H1 (cell line): ENCODE results near the gene PAN2. TPM values are rescaled to one million over a fixed set of nuclear protein-coding genes. Genes with fewer than 3 reads are reported as not detected.

Source experiments
- CTCF ChIA-PET: fragments of 300-600 bp; sonication (Branson Sonifier 250); formaldehyde crosslinking; loops from one replicate; lab custom pipeline; 2021; ENCODE audit not compliant: partially characterized antibody; lab: Charles Lee
- POLR2A ChIA-PET: fragments of 300-600 bp; sonication (Branson Sonifier 250); formaldehyde crosslinking; loops from one replicate; lab custom pipeline; 2021; ENCODE audit warnings: inconsistent platforms; ENCODE audit not compliant: partially characterized antibody; lab: Charles Lee
- DNase-seq, 2 experiments: peaks; one replicate each; pipeline versions ENCODE4 v3.0.0 to v3.0.0-alpha.2; 2010 to 2022; ENCODE audit warnings: low spot score in 2 of 2, low read depth in 1 of 2, mixed read lengths in 1 of 2
- FAIRE-seq: peaks from 2 replicates; lab custom pipeline; 2011; peaks lifted over from hg19 to GRCh38; lab: Jason Lieb, UNC
- H2AFZ ChIP-seq: 2 replicates; pipeline ENCODE4 v1.8.1; 2012; ENCODE audit warnings: low read length, inconsistent platforms
- H2AK5ac ChIP-seq: 2 replicates; pipeline ENCODE4 v1.6.1; 2013; ENCODE audit warnings: low read depth, low read length
- H2BK120ac ChIP-seq: replicated peaks from 2 replicates; pipeline ENCODE3; 2013; ENCODE audit warnings: low read depth, low read length, inconsistent platforms
- H2BK12ac ChIP-seq: 2 replicates; pipeline ENCODE4 v1.6.1; 2013; ENCODE audit warnings: low read depth, low read length
- H2BK15ac ChIP-seq: 2 replicates; pipeline ENCODE4 v1.6.1; 2013; ENCODE audit warnings: low read length
- H2BK20ac ChIP-seq: 2 replicates; pipeline ENCODE4 v1.6.1; 2013; ENCODE audit warnings: low read length
- H2BK5ac ChIP-seq: 2 replicates; pipeline ENCODE4 v1.6.1; 2013; ENCODE audit warnings: low read depth, low read length
- H3K14ac ChIP-seq: 2 replicates; pipeline ENCODE4 v1.6.1; 2013; ENCODE audit warnings: inconsistent platforms; ENCODE audit not compliant: insufficient read length
- H3K18ac ChIP-seq: 2 replicates; pipeline ENCODE4 v1.6.1; 2013; ENCODE audit warnings: low read length; ENCODE audit errors: extremely low read depth
- H3K23ac ChIP-seq: 2 replicates; pipeline ENCODE4 v1.6.1; 2013; ENCODE audit warnings: inconsistent platforms; ENCODE audit not compliant: insufficient read length
- H3K23me2 ChIP-seq: 2 replicates; pipeline ENCODE4 v1.6.1; 2013; ENCODE audit warnings: low read depth, low read length
- H3K27ac ChIP-seq: 2 replicates; pipeline ENCODE4 v1.6.1; 2011; ENCODE audit warnings: low read depth, low read length, inconsistent platforms
- H3K27me3 ChIP-seq, 4 experiments: replicated peaks in 1 of 4; 1 replicate in 1 of 4; 2 replicates in 3 of 4; pipeline versions ENCODE4 v1.6.1 to v1.8.1; 2011 to 2013; ENCODE audit warnings: low read length in 3 of 4, mild to moderate bottlenecking in 3 of 4, inconsistent platforms in 2 of 4, mixed read lengths in 2 of 4, moderate library complexity in 1 of 4; ENCODE audit not compliant: control insufficient read depth in 3 of 4, insufficient read depth in 3 of 4; ENCODE audit errors: extremely low read depth in 1 of 4
- H3K36me3 ChIP-seq, 4 experiments: 2 replicates each; pipeline versions ENCODE4 v1.6.1 to v1.8.1; 2011 to 2013; ENCODE audit warnings: mild to moderate bottlenecking in 4 of 4, low read length in 3 of 4, moderate library complexity in 2 of 4, control low read depth in 1 of 4, inconsistent platforms in 1 of 4; ENCODE audit not compliant: insufficient read depth in 4 of 4, control insufficient read depth in 2 of 4
- H3K4ac ChIP-seq: replicated peaks from 2 replicates; pipeline ENCODE3; 2013; ENCODE audit warnings: low read length, low read depth, mixed read lengths, inconsistent platforms; ENCODE audit not compliant: insufficient read length
- H3K4me1 ChIP-seq, 4 experiments: replicated peaks in 1 of 4; 1 replicate in 1 of 4; 2 replicates in 3 of 4; pipeline versions ENCODE4 v1.6.1 to v1.8.1; 2011 to 2013; ENCODE audit warnings: low read length in 3 of 4, inconsistent platforms in 2 of 4, mixed read lengths in 1 of 4; ENCODE audit not compliant: insufficient read depth in 4 of 4, control insufficient read depth in 3 of 4
- H3K4me2 ChIP-seq, 2 experiments: 2 replicates each; pipeline versions ENCODE4 v1.6.1 to v1.8.1; 2011 to 2013; ENCODE audit warnings: low read depth in 2 of 2, low read length in 2 of 2, control low read depth in 1 of 2, inconsistent platforms in 1 of 2, mild to moderate bottlenecking in 1 of 2; ENCODE audit not compliant: insufficient read depth in 1 of 2
- H3K4me3 ChIP-seq, 4 experiments: fragments of 200-600, 300-600 bp in 1 of 4; sonication (generic), shearing (Covaris generic), sonication (Bioruptor Twin) in 1 of 4; 2 replicates each; pipeline versions ENCODE4 v1.5.1 to v1.8.1; 2011 to 2016; ENCODE audit warnings: low read length in 4 of 4, low read depth in 3 of 4, control low read depth in 2 of 4, inconsistent platforms in 2 of 4, mild to moderate bottlenecking in 2 of 4, mixed read lengths in 1 of 4, moderate library complexity in 1 of 4; ENCODE audit not compliant: insufficient read depth in 2 of 4; ENCODE audit errors: extremely low read depth in 1 of 4
- H3K56ac ChIP-seq: replicated peaks from 2 replicates; pipeline ENCODE3; 2013; ENCODE audit warnings: low read depth, mild to moderate bottlenecking, mixed read lengths, low read length, inconsistent platforms; ENCODE audit not compliant: insufficient read length
- H3K79me1 ChIP-seq: 2 replicates; pipeline ENCODE4 v1.6.1; 2013; ENCODE audit warnings: low read depth, low read length, control low read depth
- H3K79me2 ChIP-seq, 2 experiments: 2 replicates each; pipeline versions ENCODE4 v1.6.1 to v1.8.1; 2012 to 2013; ENCODE audit warnings: low read length in 2 of 2, mild to moderate bottlenecking in 2 of 2, inconsistent platforms in 1 of 2; ENCODE audit not compliant: insufficient read depth in 2 of 2, control insufficient read depth in 1 of 2
- H3K9ac ChIP-seq, 4 experiments: replicated peaks in 1 of 4; 1 replicate in 1 of 4; 2 replicates in 3 of 4; pipeline versions ENCODE4 v1.6.1 to v1.8.1; 2011 to 2013; ENCODE audit warnings: low read depth in 3 of 4, low read length in 3 of 4, control low read depth in 2 of 4, mild to moderate bottlenecking in 2 of 4, moderate library complexity in 2 of 4, inconsistent platforms in 1 of 4; ENCODE audit errors: extremely low read depth in 1 of 4
- H3K9me3 ChIP-seq, 2 experiments: 2 replicates each; pipeline versions ENCODE4 v1.6.1 to v1.8.1; 2012 to 2013; ENCODE audit warnings: mild to moderate bottlenecking in 2 of 2, moderate library complexity in 2 of 2, control low read depth in 1 of 2, inconsistent platforms in 1 of 2, low read depth in 1 of 2, low read length in 1 of 2, mixed read lengths in 1 of 2; ENCODE audit not compliant: insufficient read depth in 2 of 2
- H4K20me1 ChIP-seq, 2 experiments: replicated peaks in 1 of 2; 2 replicates each; pipeline versions ENCODE3 to v1.8.1; 2011 to 2013; ENCODE audit warnings: inconsistent platforms in 2 of 2, low read length in 2 of 2, mild to moderate bottlenecking in 1 of 2; ENCODE audit not compliant: insufficient read depth in 2 of 2, control insufficient read depth in 1 of 2
- H4K5ac ChIP-seq: 2 replicates; pipeline ENCODE4 v1.6.1; 2013; ENCODE audit warnings: low read length, low read depth, mixed read lengths, inconsistent platforms; ENCODE audit not compliant: insufficient read length
- H4K8ac ChIP-seq: 2 replicates; pipeline ENCODE4 v1.8.0; 2013; ENCODE audit warnings: mild to moderate bottlenecking, moderate library complexity, low read length, inconsistent platforms; ENCODE audit not compliant: insufficient read depth; ENCODE audit errors: extremely low read depth
- H4K91ac ChIP-seq: replicated peaks from 2 replicates; pipeline ENCODE3; 2013; ENCODE audit warnings: low read length, mixed read lengths, inconsistent platforms; ENCODE audit not compliant: insufficient read length
- CBX5 ChIP-seq: fragments of 300-800, 300-1000 bp; sonication (generic); IDR thresholded peaks from 2 replicates; pipeline ENCODE4 v1.7.1; 2016; ENCODE audit warnings: antibody characterized with exemption, low read length, low read depth
- FOSL1 ChIP-seq: IDR thresholded peaks from 2 replicates; pipeline ENCODE4 v1.6.1; 2011; ENCODE audit warnings: mild to moderate bottlenecking, low read depth, low read length, moderate library complexity; ENCODE audit not compliant: insufficient read depth
- HDAC2 ChIP-seq, 2 experiments: fragments of 300-600 bp in 1 of 2; sonication (generic) in 1 of 2; IDR thresholded peaks; 2 replicates each; pipeline ENCODE4 v1.6.1; 2011 to 2012; ENCODE audit warnings: low read depth in 2 of 2, low read length in 2 of 2, mild to moderate bottlenecking in 2 of 2, moderate library complexity in 2 of 2, borderline replicate concordance in 1 of 2, inconsistent platforms in 1 of 2
- KDM4A ChIP-seq: IDR thresholded peaks from one replicate; pipeline ENCODE4 v1.7.1; 2012; ENCODE audit warnings: low read depth, mild to moderate bottlenecking, moderate library complexity, low read length, inconsistent platforms; ENCODE audit not compliant: severe bottlenecking
- MAFK ChIP-seq: IDR thresholded peaks from 2 replicates; pipeline ENCODE4 v1.6.1; 2012; ENCODE audit warnings: low read depth, mild to moderate bottlenecking, improper control_type of control experiment, low read length
- POU5F1 ChIP-seq: IDR thresholded peaks from 2 replicates; pipeline ENCODE4 v1.6.1; 2011; ENCODE audit warnings: low read depth, mild to moderate bottlenecking, low read length, moderate library complexity
- RBBP5 ChIP-seq: IDR thresholded peaks from 2 replicates; pipeline ENCODE4 v1.7.1; 2012; ENCODE audit warnings: low read depth, mild to moderate bottlenecking, inconsistent platforms, low read length, moderate library complexity, borderline replicate concordance
- TEAD4 ChIP-seq: IDR thresholded peaks from 2 replicates; pipeline ENCODE4 v1.6.1; 2012; ENCODE audit warnings: low read depth, low read length, inconsistent platforms, mixed read lengths
- WGBS, 2 experiments: shearing (Covaris generic) in 1 of 2; methylation state at CpG; one replicate each; pipeline versions ENCODE4 v1.1.6 to v1.1.7; 2013 to 2015; ENCODE audit warnings: low lambda C conversion rate in 2 of 2, mixed read lengths in 2 of 2, inconsistent platforms in 1 of 2, low coverage in 1 of 2, missing lambda C conversion rate in 1 of 2; ENCODE audit not compliant: insufficient replicate concordance in 2 of 2, insufficient coverage in 1 of 2, insufficient read length in 1 of 2; ENCODE audit errors: extremely low coverage in 1 of 2, missing lambda C conversion rate in 1 of 2; 5-methylcytosine and 5-hydroxymethylcytosine counted together
- polyA plus RNA-seq, 7 experiments: library from polyadenylated mRNA; depleted of rRNA in 3 of 7; stranded (reverse) in 5 of 7; unstranded in 2 of 7; fragments of >200 nt in 5 of 7; fragments of 200-250 nt in 2 of 7; gene quantifications; 1 replicate in 5 of 7; 2 replicates in 1 of 7; 4 replicates in 1 of 7; pipeline versions ENCODE4 v1.2.1 to v1.2.3, GENCODE V29; 2011 to 2013; ENCODE audit warnings: missing spikeins in 2 of 7, mixed read lengths in 2 of 7
- total RNA-seq: library from RNA; stranded (reverse); fragmentation: NEBNext Ultra II Directional; extraction: Animal tissue kit (Norgen Biotek cat#: 25700); gene quantifications from 2 replicates; pipeline ENCODE4 v1.2.1, GENCODE V29; 2021
- TF ChIP-seq, protein P1 (sequence below): IDR thresholded peaks from 2 replicates; pipeline ENCODE4 v1.6.1; 2011; ENCODE audit warnings: low read length, improper control_type of control experiment

PAN2 gene
- total and polyA plus RNA-seq, 2 of the 8 experiments (the other 6 are each of a cell fraction or from before 2014, with no cell fraction given), result 29.6 to 36.7 TPM

DNA sequence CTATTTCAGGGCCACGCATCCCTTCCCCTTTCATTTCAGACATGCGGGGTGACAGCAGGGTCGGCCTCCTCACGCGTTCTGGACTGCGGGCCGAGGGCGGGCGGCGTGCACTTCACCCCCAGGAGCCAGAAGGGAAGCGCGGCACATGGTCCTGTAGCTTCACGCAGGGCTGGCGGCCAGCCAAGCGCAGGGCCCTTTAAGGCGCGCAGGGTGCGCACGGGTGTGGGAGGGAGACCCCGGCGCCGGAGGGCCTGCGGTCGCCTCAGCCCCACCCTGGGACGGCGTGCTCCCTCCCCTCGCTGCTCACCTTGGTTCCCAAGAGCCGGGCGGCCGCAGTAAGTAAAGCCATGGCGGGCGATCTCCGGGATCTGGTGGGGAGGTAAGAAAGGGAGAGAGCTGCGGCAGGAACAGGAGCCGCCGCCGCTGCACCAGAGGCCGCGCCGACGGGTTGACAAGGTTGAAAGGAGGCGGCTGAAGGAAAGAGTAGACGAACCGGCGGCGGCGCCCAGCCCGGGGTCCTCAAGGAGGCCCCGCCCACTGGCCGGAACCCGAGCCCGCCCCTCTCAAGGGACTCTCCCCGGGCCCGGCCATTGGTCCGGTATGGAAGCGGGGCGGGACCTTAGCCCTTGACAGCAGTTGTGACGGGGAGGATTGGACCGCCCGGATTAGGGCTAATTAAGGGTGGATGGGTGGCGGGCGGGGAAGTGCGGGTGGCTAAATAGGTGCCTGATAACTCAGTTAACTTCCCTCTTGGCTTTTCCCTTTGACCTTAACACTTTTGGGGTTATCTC is 33.8 kb downstream of the PAN2 start, which contains the start of gene CS:
TSS of gene CS (minus strand) at position 478 of the 791 bp plus-strand sequence. CDS start at position 349, 129 bp downstream.
- Histone ChIP-seq H3K79me2 (peaks cover 12 to 38% of the 10 kb centered on the region in 2 experiments), H3K4ac (no peak within 1 kb of the TSS), H2AFZ (no peak within 1 kb of the TSS), H4K8ac (peak within 1 kb of the TSS; percentile 63; the same call in 1 of the 2 replicates), H3K9ac (peak within 1 kb of the TSS; percentile 65 to 75 (median 68)), H3K9me3 (no peaks in the 10 kb centered on the region), H3K27ac (peak within 1 kb of the TSS; percentile 78), H3K56ac (peak within 1 kb of the TSS; percentile 24), H3K14ac (no peak within 1 kb of the TSS), H3K4me3 (peak within 1 kb of the TSS; percentile 95 to 99 (median 96)), H4K91ac (no peak within 1 kb of the TSS), H3K18ac (peak within 1 kb of the TSS; percentile 86), H2BK20ac (no peak within 1 kb of the TSS), H2BK120ac (no peak within 1 kb of the TSS), H3K23ac (no peak within 1 kb of the TSS), H4K5ac (peak within 1 kb of the TSS; percentile 10), H2AK5ac (no peak within 1 kb of the TSS), H3K23me2 (peaks cover 3% of the 10 kb centered on the region; the same call in 1 of the 2 replicates), H3K27me3 (no peaks in the 10 kb centered on the region), H2BK15ac (no peak within 1 kb of the TSS), H3K4me1 (peaks cover 0 to 9% (median 2%) of the 10 kb centered on the region in 4 experiments; a peak in 4 of 7 replicates), H4K20me1 (peaks cover 0 to 2% of the 10 kb centered on the region in 2 experiments), H3K79me1 (no peaks in the 10 kb centered on the region), H2BK5ac (peak within 1 kb of the TSS; percentile 86), H3K4me2 (peak within 1 kb of the TSS; percentile 82 to 90), H3K36me3 (peaks cover 2 to 6% (median 4%) of the 10 kb centered on the region in 4 experiments; a peak in 5 of 8 replicates), H2BK12ac (peak within 1 kb of the TSS; percentile 77; the same call in 1 of the 2 replicates)
- WGBS, 2 experiments, result 0% methylated on average over 56 of the region's 63 CpGs; no CpG with 5 or more reads in 1 of the 2 experiments
- peak; percentile 92 to 97 for DNase-seq
- FAIRE-seq, result no peak
- ChIA-PET POLR2A (interaction anchor here (0.7 to 2.1 kb wide), 14 partner anchors 18 to 183 kb away, joined by 3 to 14 read pairs (median 4); partner anchors contain the start of genes ANKRD52, COQ10A, IL23A and PAN2), CTCF (interaction anchor here (1.3 to 1.6 kb wide), 2 partner anchors 77 to 110 kb away, joined by 3 read pairs; partner anchors contain the start of gene SMARCC2)
- TF ChIP-seq, protein P1, sequence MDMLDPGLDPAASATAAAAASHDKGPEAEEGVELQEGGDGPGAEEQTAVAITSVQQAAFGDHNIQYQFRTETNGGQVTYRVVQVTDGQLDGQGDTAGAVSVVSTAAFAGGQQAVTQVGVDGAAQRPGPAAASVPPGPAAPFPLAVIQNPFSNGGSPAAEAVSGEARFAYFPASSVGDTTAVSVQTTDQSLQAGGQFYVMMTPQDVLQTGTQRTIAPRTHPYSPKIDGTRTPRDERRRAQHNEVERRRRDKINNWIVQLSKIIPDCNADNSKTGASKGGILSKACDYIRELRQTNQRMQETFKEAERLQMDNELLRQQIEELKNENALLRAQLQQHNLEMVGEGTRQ, result no peak
- no peak for TF ChIP-seq POU5F1
- TF ChIP-seq RBBP5, result peak; percentile 56; the same call in 1 of the 2 replicates
- no peak for TF ChIP-seq FOSL1
- no peak for TF ChIP-seq MAFK
- TF ChIP-seq KDM4A, result peak; percentile 51
- TF ChIP-seq CBX5, result no peak
- TF ChIP-seq HDAC2 (IDR thresholded peaks at IDR 0.05; ENCODE audit: borderline replicate concordance in 1 of 2, low read depth in 2 of 2, low read length in 2 of 2), result 0 out of 4 replicates have a peak, but pooled peaks of 1 of the 2 experiments have one; percentile 64
- TF ChIP-seq TEAD4, result no peak
